SK-N-MC (cell line): ENCODE results near the gene TPRG1L.

Experiments
- EZH2 ChIP-seq: fragments of 200-600 bp; sonication (generic); IDR thresholded peaks from one replicate; pipeline ENCODE4 v1.6.1; 2017; ENCODE audit warnings: antibody characterized with exemption
- POLR2AphosphoS5 ChIP-seq: IDR thresholded peaks from 2 replicates; pipeline ENCODE4 v1.6.1; 2012; ENCODE audit warnings: mild to moderate bottlenecking, low read depth, low read length, borderline replicate concordance

GRCh38 chr1:3593745-3594144 lies 31.1 kb upstream of the TPRG1L start:
- no peak for TF ChIP-seq EZH2
- no peak for TF ChIP-seq POLR2AphosphoS5
